ENCODE measurements around the gene REST. TPM values are rescaled to one million over a fixed set of nuclear protein-coding genes. Genes with fewer than 3 reads are reported as not detected.
A peak's percentile ranks its signal among the peaks of the same experiment; 100 is the strongest.

The REST gene
- total and polyA plus RNA-seq, 9 of the 15 experiments (the other 6 are each of a cell fraction or from before 2014, with no cell fraction given): 2.9 to 24.0 (median 19.2) TPM

DNA sequence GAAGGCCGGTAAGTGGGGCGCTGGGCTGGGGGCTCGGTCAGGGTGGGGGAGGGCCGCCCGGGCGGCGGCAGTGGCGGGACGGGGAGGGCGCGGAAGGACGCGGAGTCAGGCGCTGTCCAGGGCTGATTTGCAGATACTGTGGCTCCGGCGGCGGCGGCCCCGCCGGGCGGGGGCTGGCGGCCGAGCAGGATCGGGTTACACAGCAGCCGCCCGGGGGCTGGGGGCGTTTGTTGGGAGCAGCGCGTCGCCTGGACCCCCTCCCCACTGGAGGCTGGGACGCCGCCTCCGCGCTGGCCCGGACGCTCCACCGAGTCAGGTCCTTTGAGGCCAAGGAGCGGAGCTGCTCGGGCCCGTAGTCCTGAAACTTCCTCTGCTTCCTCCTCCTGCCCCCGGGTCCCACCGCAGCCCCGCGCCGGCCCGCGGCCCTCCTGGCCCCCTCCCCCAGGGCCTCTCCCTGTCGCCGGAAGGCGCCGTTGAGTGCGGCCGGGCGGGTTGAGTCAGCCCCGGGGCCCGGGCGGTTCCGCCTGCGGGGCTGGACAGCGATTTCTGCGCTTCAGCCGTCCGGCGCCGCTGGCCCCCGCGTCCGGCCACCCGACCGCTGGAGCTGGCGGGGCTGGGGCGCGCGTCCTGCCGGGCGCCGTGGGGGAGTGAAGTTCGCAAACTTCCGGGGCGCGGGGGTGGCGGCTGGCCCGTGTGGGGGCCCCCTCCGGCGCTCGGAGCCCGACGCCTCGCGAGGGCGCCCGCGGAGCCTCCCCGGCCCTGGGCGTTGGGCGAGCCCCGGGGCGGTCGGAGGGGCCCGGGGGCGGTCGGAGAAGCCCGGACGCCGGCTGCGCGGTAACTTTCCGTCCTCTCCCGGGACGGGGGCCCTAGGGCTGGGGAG is 746 bp downstream of the REST start (continued):
- TF ChIP-seq SAP30 (IDR thresholded peaks at IDR 0.05; ENCODE audit: borderline replicate concordance, insufficient read depth, low read depth, low read length, poor library complexity, severe bottlenecking): peak; percentile 51
- TF ChIP-seq CEBPB (tag; IDR thresholded peaks at IDR 0.05): no peak
- TF ChIP-seq ESRRA (IDR thresholded peaks at IDR 0.05; ENCODE audit: borderline replicate concordance, low read depth): no peak
- no peak for TF ChIP-seq ZNF232 (CRISPR knock-in tag; IDR thresholded peaks at IDR 0.05)
- TF ChIP-seq MBD1 (CRISPR knock-in tag; IDR thresholded peaks at IDR 0.05): no peak
- TF ChIP-seq U2AF1 (optimal IDR thresholded peaks at IDR 0.05; ENCODE audit: low read depth, low read length): no peak
- no peak for TF ChIP-seq EP300 (IDR thresholded peaks at IDR 0.05; ENCODE audit: low read length)
- TF ChIP-seq, protein P1, sequence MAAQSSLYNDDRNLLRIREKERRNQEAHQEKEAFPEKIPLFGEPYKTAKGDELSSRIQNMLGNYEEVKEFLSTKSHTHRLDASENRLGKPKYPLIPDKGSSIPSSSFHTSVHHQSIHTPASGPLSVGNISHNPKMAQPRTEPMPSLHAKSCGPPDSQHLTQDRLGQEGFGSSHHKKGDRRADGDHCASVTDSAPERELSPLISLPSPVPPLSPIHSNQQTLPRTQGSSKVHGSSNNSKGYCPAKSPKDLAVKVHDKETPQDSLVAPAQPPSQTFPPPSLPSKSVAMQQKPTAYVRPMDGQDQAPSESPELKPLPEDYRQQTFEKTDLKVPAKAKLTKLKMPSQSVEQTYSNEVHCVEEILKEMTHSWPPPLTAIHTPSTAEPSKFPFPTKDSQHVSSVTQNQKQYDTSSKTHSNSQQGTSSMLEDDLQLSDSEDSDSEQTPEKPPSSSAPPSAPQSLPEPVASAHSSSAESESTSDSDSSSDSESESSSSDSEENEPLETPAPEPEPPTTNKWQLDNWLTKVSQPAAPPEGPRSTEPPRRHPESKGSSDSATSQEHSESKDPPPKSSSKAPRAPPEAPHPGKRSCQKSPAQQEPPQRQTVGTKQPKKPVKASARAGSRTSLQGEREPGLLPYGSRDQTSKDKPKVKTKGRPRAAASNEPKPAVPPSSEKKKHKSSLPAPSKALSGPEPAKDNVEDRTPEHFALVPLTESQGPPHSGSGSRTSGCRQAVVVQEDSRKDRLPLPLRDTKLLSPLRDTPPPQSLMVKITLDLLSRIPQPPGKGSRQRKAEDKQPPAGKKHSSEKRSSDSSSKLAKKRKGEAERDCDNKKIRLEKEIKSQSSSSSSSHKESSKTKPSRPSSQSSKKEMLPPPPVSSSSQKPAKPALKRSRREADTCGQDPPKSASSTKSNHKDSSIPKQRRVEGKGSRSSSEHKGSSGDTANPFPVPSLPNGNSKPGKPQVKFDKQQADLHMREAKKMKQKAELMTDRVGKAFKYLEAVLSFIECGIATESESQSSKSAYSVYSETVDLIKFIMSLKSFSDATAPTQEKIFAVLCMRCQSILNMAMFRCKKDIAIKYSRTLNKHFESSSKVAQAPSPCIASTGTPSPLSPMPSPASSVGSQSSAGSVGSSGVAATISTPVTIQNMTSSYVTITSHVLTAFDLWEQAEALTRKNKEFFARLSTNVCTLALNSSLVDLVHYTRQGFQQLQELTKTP (IDR thresholded peaks at IDR 0.05; ENCODE audit: low read depth in 1 of 2, partially characterized antibody in 2 of 2): no peak
- TF ChIP-seq FOXJ3 (CRISPR knock-in tag; IDR thresholded peaks at IDR 0.05): no peak
- TF ChIP-seq CBFA2T2 (conservative IDR thresholded peaks at IDR 0.05): no peak
- no peak for TF ChIP-seq THRA (IDR thresholded peaks at IDR 0.05)
- no peak for TF ChIP-seq TEAD4 (IDR thresholded peaks at IDR 0.05; ENCODE audit: low read length)
- no peak for TF ChIP-seq TEAD4 (CRISPR knock-in tag; IDR thresholded peaks at IDR 0.05; ENCODE audit: borderline replicate concordance)
- TF ChIP-seq, protein P2, sequence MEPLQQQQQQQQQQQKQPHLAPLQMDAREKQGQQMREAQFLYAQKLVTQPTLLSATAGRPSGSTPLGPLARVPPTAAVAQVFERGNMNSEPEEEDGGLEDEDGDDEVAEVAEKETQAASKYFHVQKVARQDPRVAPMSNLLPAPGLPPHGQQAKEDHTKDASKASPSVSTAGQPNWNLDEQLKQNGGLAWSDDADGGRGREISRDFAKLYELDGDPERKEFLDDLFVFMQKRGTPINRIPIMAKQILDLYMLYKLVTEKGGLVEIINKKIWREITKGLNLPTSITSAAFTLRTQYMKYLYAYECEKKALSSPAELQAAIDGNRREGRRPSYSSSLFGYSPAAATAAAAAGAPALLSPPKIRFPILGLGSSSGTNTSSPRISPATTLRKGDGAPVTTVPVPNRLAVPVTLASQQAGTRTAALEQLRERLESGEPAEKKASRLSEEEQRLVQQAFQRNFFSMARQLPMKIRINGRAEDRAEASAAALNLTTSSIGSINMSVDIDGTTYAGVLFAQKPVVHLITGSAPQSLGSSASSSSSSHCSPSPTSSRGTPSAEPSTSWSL (CRISPR knock-in tag; IDR thresholded peaks at IDR 0.05; ENCODE audit: borderline replicate concordance): no peak
- TF ChIP-seq CHD1 (IDR thresholded peaks at IDR 0.05; ENCODE audit: low read length): peak; percentile 38
- TF ChIP-seq HDAC8 (tag; IDR thresholded peaks at IDR 0.05): no peak
- TF ChIP-seq ETV5 (CRISPR knock-in tag; IDR thresholded peaks at IDR 0.05; ENCODE audit: low read depth): peak; percentile 64; the same call in 1 of the 2 replicates
- no peak; the same call in none of the 2 replicates for TF ChIP-seq GABPB1 (CRISPR knock-in tag; IDR thresholded peaks at IDR 0.05)
- TF ChIP-seq MCM3 (IDR thresholded peaks at IDR 0.05): no peak

Measured in K562 (cell line).